SU-DHL-6 (cell line): ENCODE results near the gene ASCL2.

Source experiments
- H2AFZ ChIP-seq: fragments of 200-600 bp; sonication (generic); 2 replicates; pipeline ENCODE4 v1.6.1; 2014; ENCODE audit warnings: low read depth, mild to moderate bottlenecking, moderate library complexity, mixed read lengths, antibody characterized with exemption, low read length; ENCODE audit not compliant: severe bottlenecking
- H3F3A ChIP-seq: fragments of 200-600 bp; shearing (Covaris generic); 2 replicates; pipeline ENCODE4 v1.6.0; 2016; ENCODE audit warnings: antibody characterized with exemption, mild to moderate bottlenecking; ENCODE audit not compliant: insufficient read depth
- H3K27ac ChIP-seq: fragments of 200-600 bp; sonication (generic); 2 replicates; pipeline ENCODE4 v1.5.1; 2016; ENCODE audit warnings: low read depth, mild to moderate bottlenecking, low read length, moderate library complexity, mixed read lengths
- H3K27me3 ChIP-seq: fragments of 200-600 bp; sonication (generic), shearing (Covaris generic); 2 replicates; pipeline ENCODE4 v1.6.0; 2014; ENCODE audit warnings: mild to moderate bottlenecking, low read length
- H3K36me3 ChIP-seq: fragments of 200-600 bp; sonication (generic); 2 replicates; pipeline ENCODE4 v1.6.1; 2014; ENCODE audit warnings: mild to moderate bottlenecking, low read length, mixed read lengths
- H3K4me2 ChIP-seq: fragments of 300-600, 200-600 bp; shearing (Covaris generic), sonication (generic); 2 replicates; pipeline ENCODE4 v1.6.0; 2014; ENCODE audit warnings: low read length, low read depth, mild to moderate bottlenecking; ENCODE audit not compliant: poor library complexity, severe bottlenecking
- H3K4me3 ChIP-seq: fragments of 200-600 bp; sonication (generic); 2 replicates; pipeline ENCODE4 v1.5.1; 2014; ENCODE audit warnings: antibody characterized with exemption, low read length, mild to moderate bottlenecking, mixed read lengths; ENCODE audit not compliant: insufficient read depth, poor library complexity, severe bottlenecking
- H3K79me2 ChIP-seq: fragments of 200-600 bp; sonication (generic); 2 replicates; pipeline ENCODE4 v1.6.1; 2014; ENCODE audit warnings: mild to moderate bottlenecking, low read length, moderate library complexity; ENCODE audit not compliant: insufficient read depth
- H3K9ac ChIP-seq: fragments of 200-600 bp; sonication (generic); 2 replicates; pipeline ENCODE4 v1.7.0; 2014; ENCODE audit warnings: mild to moderate bottlenecking, low read length
- H3K9me2 ChIP-seq: fragments of 200-600 bp; sonication (generic); replicated peaks from 2 replicates; pipeline ENCODE4 v1.6.1; 2014; ENCODE audit warnings: low read length; ENCODE audit not compliant: insufficient read depth
- H3K9me3 ChIP-seq: fragments of 200-600 bp; sonication (generic); 2 replicates; pipeline ENCODE4 v1.6.1; 2014; ENCODE audit warnings: low read length, mixed read lengths; ENCODE audit not compliant: insufficient read depth
- H4K20me1 ChIP-seq: fragments of 200-600 bp; sonication (generic); 2 replicates; pipeline ENCODE4 v1.6.1; 2014; ENCODE audit warnings: low read depth, mild to moderate bottlenecking, antibody characterized with exemption, low read length, moderate library complexity, mixed read lengths
- EZH2phosphoT487 ChIP-seq: fragments of 200-600 bp; sonication (generic), shearing (Covaris generic); conservative IDR thresholded peaks from 2 replicates; pipeline ENCODE4 v1.6.1; 2018; ENCODE audit warnings: mild to moderate bottlenecking, antibody characterized with exemption, low read length, moderate library complexity, mixed read lengths
- TF ChIP-seq, protein P1 (sequence below): fragments of 200-600 bp; sonication (generic); IDR thresholded peaks from one replicate; pipeline ENCODE4 v1.5.1; 2017; ENCODE audit warnings: antibody characterized with exemption, mild to moderate bottlenecking, low read length, moderate library complexity; ENCODE audit not compliant: insufficient read depth, poor library complexity, severe bottlenecking

ASCL2 gene

DNA sequence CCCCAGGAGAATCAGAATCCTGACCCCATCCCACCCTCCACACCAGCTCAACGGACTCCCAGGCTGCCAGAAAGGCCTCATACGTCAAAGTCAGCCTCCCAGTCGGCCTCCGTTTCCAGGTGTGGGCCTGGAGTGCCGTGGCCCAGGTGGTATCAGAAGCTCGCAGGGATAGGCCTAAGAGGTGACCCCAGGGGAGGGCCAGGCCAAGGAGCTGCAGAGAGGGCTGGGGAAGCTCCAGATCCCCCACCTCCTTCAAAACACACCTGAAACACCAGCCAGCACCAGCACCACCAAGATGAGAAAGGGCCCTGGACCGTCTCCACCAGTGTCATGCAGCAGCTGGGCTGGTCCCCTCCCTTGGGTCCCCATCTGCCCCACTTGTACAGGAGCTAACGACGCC is 20.3 kb downstream of the ASCL2 start:
- H3K27ac ChIP-seq, result no peak overlapping the region
- H3K27me3 ChIP-seq, result no peaks in the 10 kb centered on the region
- H3K36me3 ChIP-seq, result no peaks in the 10 kb centered on the region
- H3F3A ChIP-seq, result no peaks in the 10 kb centered on the region
- no peaks in the 10 kb centered on the region for H3K9me3 ChIP-seq
- TF ChIP-seq, protein P1, sequence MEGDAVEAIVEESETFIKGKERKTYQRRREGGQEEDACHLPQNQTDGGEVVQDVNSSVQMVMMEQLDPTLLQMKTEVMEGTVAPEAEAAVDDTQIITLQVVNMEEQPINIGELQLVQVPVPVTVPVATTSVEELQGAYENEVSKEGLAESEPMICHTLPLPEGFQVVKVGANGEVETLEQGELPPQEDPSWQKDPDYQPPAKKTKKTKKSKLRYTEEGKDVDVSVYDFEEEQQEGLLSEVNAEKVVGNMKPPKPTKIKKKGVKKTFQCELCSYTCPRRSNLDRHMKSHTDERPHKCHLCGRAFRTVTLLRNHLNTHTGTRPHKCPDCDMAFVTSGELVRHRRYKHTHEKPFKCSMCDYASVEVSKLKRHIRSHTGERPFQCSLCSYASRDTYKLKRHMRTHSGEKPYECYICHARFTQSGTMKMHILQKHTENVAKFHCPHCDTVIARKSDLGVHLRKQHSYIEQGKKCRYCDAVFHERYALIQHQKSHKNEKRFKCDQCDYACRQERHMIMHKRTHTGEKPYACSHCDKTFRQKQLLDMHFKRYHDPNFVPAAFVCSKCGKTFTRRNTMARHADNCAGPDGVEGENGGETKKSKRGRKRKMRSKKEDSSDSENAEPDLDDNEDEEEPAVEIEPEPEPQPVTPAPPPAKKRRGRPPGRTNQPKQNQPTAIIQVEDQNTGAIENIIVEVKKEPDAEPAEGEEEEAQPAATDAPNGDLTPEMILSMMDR, result no peak
- TF ChIP-seq EZH2phosphoT487, result no peak
- no peak overlapping the region for H3K9ac ChIP-seq
- H3K79me2 ChIP-seq, result no peaks in the 10 kb centered on the region
- no peak overlapping the region for H3K4me3 ChIP-seq
- no peak overlapping the region for H2AFZ ChIP-seq
- H3K9me2 ChIP-seq, result no peaks in the 10 kb centered on the region
- H4K20me1 ChIP-seq, result no peaks in the 10 kb centered on the region
- no peak overlapping the region for H3K4me2 ChIP-seq

DNA sequence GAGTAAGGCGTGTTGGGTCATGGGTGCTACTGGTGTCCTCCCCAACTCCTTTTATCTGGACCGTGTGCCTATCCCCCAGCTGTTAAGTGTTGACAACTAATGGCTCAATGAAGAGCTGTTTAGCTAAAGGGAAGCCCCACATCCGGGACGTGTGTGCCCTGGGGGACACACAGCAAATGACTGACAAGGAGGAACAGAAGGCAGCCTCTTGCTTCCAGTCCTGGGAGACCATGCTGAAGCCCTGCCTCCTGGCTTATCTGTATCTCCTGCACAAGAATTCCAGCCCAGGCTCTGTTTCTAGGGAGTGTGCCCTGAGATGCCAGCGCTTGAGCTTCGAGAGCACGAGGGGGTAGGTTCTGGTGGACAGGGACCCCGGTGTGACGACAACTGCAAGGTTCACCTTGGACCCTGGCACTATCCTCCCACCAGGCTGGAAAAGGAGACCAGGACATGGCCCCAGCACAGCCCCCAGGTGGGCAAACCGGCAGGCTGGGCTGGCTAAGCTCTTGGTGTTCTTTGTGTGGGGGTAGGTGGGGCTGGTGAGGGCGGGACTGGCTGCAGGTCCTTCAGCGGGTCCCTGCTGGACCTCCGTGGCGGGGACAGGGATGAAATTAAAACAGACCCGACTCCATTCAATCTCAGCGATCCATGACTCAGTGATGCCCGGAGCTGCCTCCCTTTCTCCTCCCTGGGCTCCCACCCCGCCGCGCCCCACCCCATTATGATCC is 21.0 kb downstream of the ASCL2 start:
- TF ChIP-seq, protein P1, result no peak
- TF ChIP-seq EZH2phosphoT487, result no peak
- no peak overlapping the region for H3K4me3 ChIP-seq
- H3K79me2 ChIP-seq, result no peaks in the 10 kb centered on the region
- no peaks in the 10 kb centered on the region for H3K9me3 ChIP-seq
- H3K9ac ChIP-seq, result no peak overlapping the region
- no peaks in the 10 kb centered on the region for H4K20me1 ChIP-seq
- H3K27me3 ChIP-seq, result no peaks in the 10 kb centered on the region
- H2AFZ ChIP-seq, result no peak overlapping the region
- no peaks in the 10 kb centered on the region for H3F3A ChIP-seq
- no peak overlapping the region for H3K27ac ChIP-seq
- no peaks in the 10 kb centered on the region for H3K9me2 ChIP-seq
- no peak overlapping the region for H3K4me2 ChIP-seq
- H3K36me3 ChIP-seq, result no peaks in the 10 kb centered on the region

DNA sequence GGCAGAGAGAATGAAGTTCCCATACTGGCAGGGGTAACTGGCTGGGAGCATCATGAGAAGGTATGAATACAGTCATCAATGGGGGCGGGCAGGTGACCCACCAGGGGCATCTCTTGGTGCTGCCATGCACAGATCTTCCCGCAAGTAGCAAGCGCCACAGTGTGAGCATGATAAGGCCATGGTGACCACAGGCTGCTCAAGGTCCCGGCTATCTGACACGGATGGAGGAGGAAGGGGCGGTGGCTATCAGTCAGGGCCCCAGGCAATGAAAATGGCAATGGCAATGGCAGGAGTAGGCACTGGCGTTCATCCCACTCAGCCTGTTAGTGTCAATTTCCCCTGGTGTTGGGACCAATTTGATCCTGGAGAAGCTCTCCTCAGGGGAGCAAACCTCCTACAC is 21.6 kb downstream of the ASCL2 start:
- H3K27me3 ChIP-seq, result no peaks in the 10 kb centered on the region
- no peak overlapping the region for H2AFZ ChIP-seq
- TF ChIP-seq EZH2phosphoT487, result no peak
- TF ChIP-seq, protein P1, result no peak
- H3K36me3 ChIP-seq, result no peaks in the 10 kb centered on the region
- no peak overlapping the region for H3K4me2 ChIP-seq
- no peak overlapping the region for H3K27ac ChIP-seq
- H3K9me3 ChIP-seq, result no peaks in the 10 kb centered on the region
- no peaks in the 10 kb centered on the region for H3K9me2 ChIP-seq
- no peak overlapping the region for H3K9ac ChIP-seq
- H3K4me3 ChIP-seq, result no peak overlapping the region
- no peaks in the 10 kb centered on the region for H3K79me2 ChIP-seq
- no peaks in the 10 kb centered on the region for H3F3A ChIP-seq
- H4K20me1 ChIP-seq, result no peaks in the 10 kb centered on the region
